ENCODE measurements around the gene SNORC. TPM values are rescaled to one million over a fixed set of nuclear protein-coding genes. Genes with fewer than 3 reads are reported as not detected.
A peak's percentile ranks its signal among the peaks of the same experiment; 100 is the strongest.

Gene SNORC
- total and polyA plus RNA-seq, 2 of the 13 experiments (the other 11 are each of a cell fraction or from before 2014, with no cell fraction given) = 59.1 to 86.1 TPM

DNA sequence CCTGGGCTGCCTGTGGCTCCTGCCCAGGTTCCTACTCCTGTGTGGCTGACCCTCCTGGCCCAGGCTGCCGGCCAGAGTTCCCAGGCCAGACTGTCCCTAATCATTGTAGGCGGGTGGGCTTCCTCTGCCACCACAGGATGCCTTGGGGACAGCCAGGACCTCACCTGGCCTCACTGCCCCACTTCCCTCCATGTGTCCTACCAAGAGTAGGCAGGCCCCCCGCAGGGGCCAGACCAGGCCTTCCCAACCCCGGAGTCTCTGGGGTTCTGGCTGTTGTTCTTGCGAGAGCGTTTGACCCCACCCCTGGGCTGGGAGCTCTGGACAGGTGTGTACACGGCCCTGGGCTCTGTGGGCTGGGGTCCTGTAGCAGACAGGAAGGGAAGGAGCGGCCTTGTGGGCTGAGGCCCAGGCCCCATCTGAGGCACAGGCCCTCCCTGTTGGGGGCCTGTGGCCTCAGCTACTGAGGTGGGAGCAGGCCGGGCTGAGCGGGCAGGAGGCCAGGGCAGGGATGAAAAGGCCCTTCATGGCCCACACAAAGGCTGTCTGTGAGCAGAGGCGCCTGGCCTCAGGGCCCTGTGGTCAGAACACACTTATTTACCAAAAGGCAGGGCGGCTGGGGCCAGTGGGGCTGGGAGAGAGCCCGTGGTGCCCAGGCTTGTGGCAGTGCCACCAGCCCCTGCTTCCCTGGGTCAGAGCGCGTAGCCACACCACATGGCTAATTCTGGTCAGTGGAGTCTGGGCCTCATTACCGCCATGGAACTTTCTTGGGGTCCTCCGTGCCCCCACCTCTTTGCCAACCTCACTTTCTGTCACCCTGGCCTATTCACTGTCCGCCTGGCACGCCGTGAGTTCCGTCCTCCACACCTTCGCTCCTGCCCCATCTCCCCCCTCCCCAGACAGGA, 2.0 kb downstream of the SNORC start:
- 49% methylated on average over 18 of the region's 22 CpGs for WGBS (ENCODE audit: low lambda C conversion rate)
- Histone ChIP-seq H3K4me3 (replicated peaks in 1 of 3; ENCODE audit: insufficient read depth in 1 of 3, low read depth in 2 of 3, low read length in 3 of 3) (peak overlapping the region; percentile 51 to 72 (median 57); a peak in 5 of 6 replicates), H4K20me1 (ENCODE audit: insufficient read depth, low read length) (no peaks in the 10 kb centered on the region), H3K27me3 (ENCODE audit: control insufficient read depth in 1 of 2, insufficient read depth in 2 of 2, low read length in 2 of 2) (no peaks in the 10 kb centered on the region), H3K27ac (ENCODE audit: extremely low read length, insufficient read depth, low read length) (peak overlapping the region; percentile 94), H3K4me1 (ENCODE audit: insufficient read depth, low read length) (peaks cover 78% of the 10 kb centered on the region), H2AFZ (ENCODE audit: low read length) (no peak overlapping the region), H3K9me3 (ENCODE audit: low read length) (no peaks in the 10 kb centered on the region), H3K79me2 (ENCODE audit: insufficient read depth, low read length) (peaks cover 61% of the 10 kb centered on the region), H3K36me3 (replicated peaks in 1 of 2; ENCODE audit: control insufficient read depth in 1 of 2, insufficient read depth in 2 of 2, low read length in 2 of 2) (peaks cover 0 to 5% of the 10 kb centered on the region in 2 experiments; a peak in 2 of 5 replicates), H3K4me2 (ENCODE audit: low read depth, low read length) (peak overlapping the region; percentile 79), H3K9ac (ENCODE audit: insufficient read depth, low read depth, low read length) (peak overlapping the region; percentile 92)
- in situ Hi-C loops (cut with HindIII; ENCODE audit: extremely low pct_ligation_motif_present, low pct_unique_long_range_greater_than_20kb) = no loop called here
- ChIA-PET POLR2A (interaction anchor here (1.2 to 8.6 kb wide), 5 partner anchors 10 to 188 kb away, joined by 3 to 297 read pairs (median 5); partner anchors contain the start of gene INPP5D), CTCF (ENCODE audit: low intra/inter-chr PET ratio, low total read pairs) (no interaction called here)
- peak; percentile 49 for FAIRE-seq
- intact Hi-C loops (cut with micrococcal nuclease; ENCODE audit: unreplicated experiment) = loop anchor here (1.0 kb wide), 1 partner anchor 15 kb away; no protein-coding TSS in a partner anchor
- ATAC-seq = peak; percentile 64
- no TSS peak for BruUV-seq (replicated peaks)
- peak; percentile 89 for DNase-seq (ENCODE audit: low spot score)
- TF ChIP-seq KLF15 (CRISPR knock-in tag; IDR thresholded peaks at IDR 0.05; ENCODE audit: borderline replicate concordance) = no peak
- TF ChIP-seq ZNF891 (CRISPR knock-in tag; IDR thresholded peaks at IDR 0.05) = peak; percentile 76
- TF ChIP-seq, protein P1, sequence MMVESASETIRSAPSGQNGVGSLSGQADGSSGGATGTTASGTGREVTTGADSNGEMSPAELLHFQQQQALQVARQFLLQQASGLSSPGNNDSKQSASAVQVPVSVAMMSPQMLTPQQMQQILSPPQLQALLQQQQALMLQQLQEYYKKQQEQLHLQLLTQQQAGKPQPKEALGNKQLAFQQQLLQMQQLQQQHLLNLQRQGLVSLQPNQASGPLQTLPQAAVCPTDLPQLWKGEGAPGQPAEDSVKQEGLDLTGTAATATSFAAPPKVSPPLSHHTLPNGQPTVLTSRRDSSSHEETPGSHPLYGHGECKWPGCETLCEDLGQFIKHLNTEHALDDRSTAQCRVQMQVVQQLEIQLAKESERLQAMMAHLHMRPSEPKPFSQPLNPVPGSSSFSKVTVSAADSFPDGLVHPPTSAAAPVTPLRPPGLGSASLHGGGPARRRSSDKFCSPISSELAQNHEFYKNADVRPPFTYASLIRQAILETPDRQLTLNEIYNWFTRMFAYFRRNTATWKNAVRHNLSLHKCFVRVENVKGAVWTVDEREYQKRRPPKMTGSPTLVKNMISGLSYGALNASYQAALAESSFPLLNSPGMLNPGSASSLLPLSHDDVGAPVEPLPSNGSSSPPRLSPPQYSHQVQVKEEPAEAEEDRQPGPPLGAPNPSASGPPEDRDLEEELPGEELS (CRISPR knock-in tag; IDR thresholded peaks at IDR 0.05) = peak; percentile 77
- TF ChIP-seq, protein P2, sequence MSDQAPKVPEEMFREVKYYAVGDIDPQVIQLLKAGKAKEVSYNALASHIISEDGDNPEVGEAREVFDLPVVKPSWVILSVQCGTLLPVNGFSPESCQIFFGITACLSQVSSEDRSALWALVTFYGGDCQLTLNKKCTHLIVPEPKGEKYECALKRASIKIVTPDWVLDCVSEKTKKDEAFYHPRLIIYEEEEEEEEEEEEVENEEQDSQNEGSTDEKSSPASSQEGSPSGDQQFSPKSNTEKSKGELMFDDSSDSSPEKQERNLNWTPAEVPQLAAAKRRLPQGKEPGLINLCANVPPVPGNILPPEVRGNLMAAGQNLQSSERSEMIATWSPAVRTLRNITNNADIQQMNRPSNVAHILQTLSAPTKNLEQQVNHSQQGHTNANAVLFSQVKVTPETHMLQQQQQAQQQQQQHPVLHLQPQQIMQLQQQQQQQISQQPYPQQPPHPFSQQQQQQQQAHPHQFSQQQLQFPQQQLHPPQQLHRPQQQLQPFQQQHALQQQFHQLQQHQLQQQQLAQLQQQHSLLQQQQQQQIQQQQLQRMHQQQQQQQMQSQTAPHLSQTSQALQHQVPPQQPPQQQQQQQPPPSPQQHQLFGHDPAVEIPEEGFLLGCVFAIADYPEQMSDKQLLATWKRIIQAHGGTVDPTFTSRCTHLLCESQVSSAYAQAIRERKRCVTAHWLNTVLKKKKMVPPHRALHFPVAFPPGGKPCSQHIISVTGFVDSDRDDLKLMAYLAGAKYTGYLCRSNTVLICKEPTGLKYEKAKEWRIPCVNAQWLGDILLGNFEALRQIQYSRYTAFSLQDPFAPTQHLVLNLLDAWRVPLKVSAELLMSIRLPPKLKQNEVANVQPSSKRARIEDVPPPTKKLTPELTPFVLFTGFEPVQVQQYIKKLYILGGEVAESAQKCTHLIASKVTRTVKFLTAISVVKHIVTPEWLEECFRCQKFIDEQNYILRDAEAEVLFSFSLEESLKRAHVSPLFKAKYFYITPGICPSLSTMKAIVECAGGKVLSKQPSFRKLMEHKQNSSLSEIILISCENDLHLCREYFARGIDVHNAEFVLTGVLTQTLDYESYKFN (CRISPR knock-in tag; conservative IDR thresholded peaks at IDR 0.05) = peak; percentile 92
- peak; percentile 43 for TF ChIP-seq TEAD3 (CRISPR knock-in tag; optimal IDR thresholded peaks at IDR 0.05; ENCODE audit: borderline replicate concordance)
- no peak for TF ChIP-seq MXD3 (CRISPR knock-in tag; IDR thresholded peaks at IDR 0.05)
- no peak for TF ChIP-seq ZNF589 (CRISPR knock-in tag; conservative IDR thresholded peaks at IDR 0.05)
- TF ChIP-seq ZKSCAN8 (CRISPR knock-in tag; IDR thresholded peaks at IDR 0.05; ENCODE audit: borderline replicate concordance) = no peak; the same call in 1 of the 2 replicates
- TF ChIP-seq DR1 (CRISPR knock-in tag; IDR thresholded peaks at IDR 0.05) = peak; percentile 52
- no peak for TF ChIP-seq SRSF4 (IDR thresholded peaks at IDR 0.05; ENCODE audit: low read depth, low read length, poor library complexity, severe bottlenecking)
- TF ChIP-seq NFKB2 (CRISPR knock-in tag; IDR thresholded peaks at IDR 0.05; ENCODE audit: borderline replicate concordance) = 0 out of 2 replicates have a peak, but pooled peaks have one; percentile 21
- TF ChIP-seq GTF2F1 (IDR thresholded peaks at IDR 0.05; ENCODE audit: low read length) = no peak
- TF ChIP-seq ZNF564 (CRISPR knock-in tag; IDR thresholded peaks at IDR 0.05) = peak; percentile 22; the same call in 1 of the 2 replicates
- no peak for TF ChIP-seq TOE1 (CRISPR knock-in tag; IDR thresholded peaks at IDR 0.05)
- TF ChIP-seq HNRNPL (IDR thresholded peaks at IDR 0.05; ENCODE audit: low read depth, low read length) = peak; percentile 100
- peak; percentile 65; the same call in 1 of the 2 replicates for TF ChIP-seq SNAPC2 (CRISPR knock-in tag; IDR thresholded peaks at IDR 0.05)
- TF ChIP-seq ETV5 (CRISPR knock-in tag; IDR thresholded peaks at IDR 0.05; ENCODE audit: borderline replicate concordance) = peak; percentile 77
- TF ChIP-seq RORA (CRISPR knock-in tag; IDR thresholded peaks at IDR 0.05) = no peak
